Type B pancreatic cell (in vitro differentiated cells): ENCODE measurements around the gene SAT1. TPM values are rescaled to one million over a fixed set of nuclear protein-coding genes. Genes with fewer than 3 reads are reported as not detected.

Experiments
- DNase-seq: peaks from one replicate; pipeline ENCODE4 v3.0.0; 2021; ENCODE audit warnings: mixed read lengths; ENCODE audit not compliant: unreplicated experiment; ENCODE audit errors: extremely low spot score
- H3K27ac Mint-ChIP-seq: 2 replicates; pipeline ENCODE4 v1.8.0; 2021; ENCODE audit warnings: mild to moderate bottlenecking, mixed read lengths
- H3K27me3 Mint-ChIP-seq: 2 replicates; pipeline ENCODE4 v1.8.0; 2021; ENCODE audit warnings: mixed read lengths
- H3K36me3 Mint-ChIP-seq: 2 replicates; pipeline ENCODE4 v1.8.0; 2021; ENCODE audit warnings: mixed read lengths
- H3K4me1 Mint-ChIP-seq: one replicate; pipeline ENCODE4 v1.8.0; 2021; ENCODE audit warnings: mixed read lengths; ENCODE audit not compliant: unreplicated experiment
- H3K4me3 Mint-ChIP-seq: 2 replicates; pipeline ENCODE4 v1.8.0; 2021; ENCODE audit warnings: mild to moderate bottlenecking, mixed read lengths
- H3K9me3 Mint-ChIP-seq: 2 replicates; pipeline ENCODE4 v1.8.0; 2021; ENCODE audit warnings: mixed read lengths
- total RNA-seq: library from RNA; stranded (reverse); gene quantifications from 2 replicates; pipeline ENCODE4 v1.2.1, GENCODE V29; 2021; ENCODE audit warnings: low replicate concordance
- TF ChIP-seq, protein P1 (sequence below): fragments of 200-600 bp; sonication (generic); conservative IDR thresholded peaks from 2 replicates; pipeline ENCODE4 v1.5.0; 2021; ENCODE audit warnings: antibody characterized with exemption, mild to moderate bottlenecking

SAT1 gene
- total RNA-seq, 1 donor from 2014 or later: 440 TPM

DNA sequence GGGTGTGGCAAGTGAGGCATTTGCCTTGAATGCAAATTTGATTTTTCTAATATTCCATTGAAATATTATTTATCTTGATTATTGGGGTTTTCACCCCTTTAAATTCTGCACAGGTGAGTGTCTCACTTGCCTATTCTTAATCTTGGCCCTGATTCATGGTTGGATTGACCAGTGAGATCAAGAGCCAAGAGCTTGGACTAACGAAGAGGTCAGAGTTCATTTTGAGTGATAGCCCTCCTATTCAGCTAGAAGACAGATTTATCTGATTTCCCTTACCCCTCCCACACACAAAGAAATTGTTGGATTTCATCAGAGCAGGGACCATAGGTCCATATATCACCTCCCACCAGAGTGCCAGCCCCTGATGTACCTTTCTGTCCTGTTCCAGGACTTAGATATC lies 28.3 kb upstream of the SAT1 start:
- no peak overlapping the region for H3K4me3 Mint-ChIP-seq
- H3K27me3 Mint-ChIP-seq: no peaks in the 10 kb centered on the region
- DNase-seq: no peak
- no peaks in the 10 kb centered on the region for H3K4me1 Mint-ChIP-seq
- H3K36me3 Mint-ChIP-seq: no peaks in the 10 kb centered on the region
- TF ChIP-seq, protein P1, sequence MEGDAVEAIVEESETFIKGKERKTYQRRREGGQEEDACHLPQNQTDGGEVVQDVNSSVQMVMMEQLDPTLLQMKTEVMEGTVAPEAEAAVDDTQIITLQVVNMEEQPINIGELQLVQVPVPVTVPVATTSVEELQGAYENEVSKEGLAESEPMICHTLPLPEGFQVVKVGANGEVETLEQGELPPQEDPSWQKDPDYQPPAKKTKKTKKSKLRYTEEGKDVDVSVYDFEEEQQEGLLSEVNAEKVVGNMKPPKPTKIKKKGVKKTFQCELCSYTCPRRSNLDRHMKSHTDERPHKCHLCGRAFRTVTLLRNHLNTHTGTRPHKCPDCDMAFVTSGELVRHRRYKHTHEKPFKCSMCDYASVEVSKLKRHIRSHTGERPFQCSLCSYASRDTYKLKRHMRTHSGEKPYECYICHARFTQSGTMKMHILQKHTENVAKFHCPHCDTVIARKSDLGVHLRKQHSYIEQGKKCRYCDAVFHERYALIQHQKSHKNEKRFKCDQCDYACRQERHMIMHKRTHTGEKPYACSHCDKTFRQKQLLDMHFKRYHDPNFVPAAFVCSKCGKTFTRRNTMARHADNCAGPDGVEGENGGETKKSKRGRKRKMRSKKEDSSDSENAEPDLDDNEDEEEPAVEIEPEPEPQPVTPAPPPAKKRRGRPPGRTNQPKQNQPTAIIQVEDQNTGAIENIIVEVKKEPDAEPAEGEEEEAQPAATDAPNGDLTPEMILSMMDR: no peak
- no peak overlapping the region for H3K27ac Mint-ChIP-seq
- no peaks in the 10 kb centered on the region for H3K9me3 Mint-ChIP-seq

DNA sequence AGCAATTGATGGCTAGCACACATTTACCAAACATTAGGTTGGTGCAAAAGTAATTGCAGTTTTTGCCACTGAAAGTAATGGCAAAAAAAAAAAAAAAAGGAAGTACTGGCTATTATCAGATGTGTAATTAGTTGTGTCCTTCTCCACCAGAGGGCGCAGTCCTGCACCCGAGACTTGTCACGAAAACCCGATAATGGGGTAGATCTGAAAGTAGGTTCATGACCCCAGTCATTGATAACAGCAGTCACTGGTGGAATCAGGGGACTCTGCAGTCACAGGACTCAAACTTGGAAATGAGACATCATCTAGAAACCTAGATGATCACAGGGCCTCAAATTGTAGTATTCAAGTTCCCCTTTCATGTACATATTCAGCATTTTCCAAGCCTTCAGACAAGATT lies 26.8 kb upstream of the SAT1 start:
- H3K36me3 Mint-ChIP-seq: no peaks in the 10 kb centered on the region
- H3K9me3 Mint-ChIP-seq: no peaks in the 10 kb centered on the region
- H3K27ac Mint-ChIP-seq: no peak overlapping the region
- H3K4me1 Mint-ChIP-seq: no peaks in the 10 kb centered on the region
- DNase-seq: no peak
- TF ChIP-seq, protein P1: peak; percentile 86
- H3K4me3 Mint-ChIP-seq: no peak overlapping the region
- no peaks in the 10 kb centered on the region for H3K27me3 Mint-ChIP-seq

DNA sequence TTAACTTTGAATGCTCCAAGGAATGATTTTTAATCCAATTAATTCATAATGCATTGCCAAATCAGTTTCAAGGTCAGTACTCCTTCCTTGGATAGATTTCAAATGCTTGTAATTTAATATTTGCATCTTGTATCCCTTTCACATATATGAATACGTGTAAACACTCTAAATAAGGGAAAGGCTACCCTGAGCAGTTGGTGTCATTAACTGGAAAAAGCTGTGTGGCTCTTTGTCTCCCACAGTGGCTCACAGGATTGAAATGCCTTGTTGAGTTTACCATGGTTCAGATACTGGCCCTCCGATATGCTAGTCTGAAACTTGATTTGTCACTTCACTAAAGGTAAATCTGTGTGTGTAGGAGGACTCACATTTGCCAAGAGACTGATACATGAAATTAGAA lies 23.2 kb upstream of the SAT1 start:
- Mint-ChIP-seq H3K27me3 (no peaks in the 10 kb centered on the region), H3K9me3 (no peaks in the 10 kb centered on the region), H3K27ac (no peak overlapping the region), H3K4me1 (peaks cover 4% of the 10 kb centered on the region), H3K36me3 (no peaks in the 10 kb centered on the region), H3K4me3 (no peak overlapping the region)
- no peak for DNase-seq
- TF ChIP-seq, protein P1: no peak

DNA sequence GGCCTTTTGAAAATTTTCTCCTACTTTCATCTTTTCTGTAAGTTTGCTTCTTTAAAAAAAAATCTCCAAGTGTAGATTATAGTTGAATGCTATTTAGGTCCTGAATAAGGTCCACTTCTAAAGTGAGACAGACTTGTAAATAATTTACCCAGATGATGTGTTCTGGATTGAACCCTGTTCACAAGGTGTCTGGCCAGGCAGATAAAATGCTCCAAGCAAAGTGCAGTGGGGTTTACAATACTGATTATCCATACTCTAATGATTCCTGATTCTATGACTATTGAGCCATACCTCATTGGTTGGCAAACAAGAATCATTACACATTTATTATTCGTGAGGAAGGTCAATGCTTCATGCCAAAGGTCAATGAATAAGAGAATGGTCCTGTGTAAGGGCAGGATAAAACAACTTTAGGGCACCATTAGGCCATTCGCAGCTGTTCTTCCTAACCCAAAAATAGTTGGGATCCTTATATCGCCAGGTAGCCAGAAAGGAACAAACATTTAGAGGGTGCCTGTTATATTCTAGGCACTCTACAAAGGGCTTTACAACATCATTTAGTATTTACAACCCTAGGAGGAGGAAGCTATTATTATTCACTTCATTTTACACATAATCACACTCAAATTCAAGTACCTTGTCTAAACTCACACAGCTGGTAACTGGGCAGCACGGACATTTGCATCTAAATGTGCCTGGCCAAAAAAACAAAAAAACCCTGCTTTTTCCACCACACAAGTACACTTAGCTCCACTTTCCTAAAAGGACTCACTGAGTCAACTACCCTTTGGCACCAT lies 18.6 kb upstream of the SAT1 start:
- peaks cover 4% of the 10 kb centered on the region for H3K4me1 Mint-ChIP-seq
- no peak for DNase-seq
- H3K4me3 Mint-ChIP-seq: peak overlapping the region; percentile 7
- H3K27ac Mint-ChIP-seq: no peak overlapping the region
- H3K9me3 Mint-ChIP-seq: no peaks in the 10 kb centered on the region
- no peaks in the 10 kb centered on the region for H3K27me3 Mint-ChIP-seq
- TF ChIP-seq, protein P1: no peak
- H3K36me3 Mint-ChIP-seq: no peaks in the 10 kb centered on the region

DNA sequence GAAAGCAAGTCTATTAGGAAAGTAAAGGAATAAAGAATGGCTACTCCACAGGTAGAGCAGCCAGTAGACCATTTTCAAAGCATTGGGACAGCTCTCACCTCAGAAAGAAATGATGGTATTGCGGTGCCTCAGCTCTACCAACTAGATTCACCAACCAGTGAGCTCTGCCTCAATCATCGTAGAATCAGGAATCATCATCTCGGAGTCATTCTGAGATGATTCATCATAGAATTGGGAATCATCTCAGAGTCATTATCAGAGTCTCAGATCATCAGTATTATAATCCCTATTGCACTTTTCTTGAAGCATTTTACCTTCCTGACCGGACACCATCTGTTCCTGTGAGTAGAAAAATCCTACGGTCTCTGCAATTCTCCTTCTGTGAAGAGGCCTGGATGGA lies 17.5 kb upstream of the SAT1 start:
- no peak for DNase-seq
- peaks cover 4% of the 10 kb centered on the region for H3K4me1 Mint-ChIP-seq
- TF ChIP-seq, protein P1: no peak
- H3K27ac Mint-ChIP-seq: no peak overlapping the region
- no peaks in the 10 kb centered on the region for H3K9me3 Mint-ChIP-seq
- H3K27me3 Mint-ChIP-seq: no peaks in the 10 kb centered on the region
- no peaks in the 10 kb centered on the region for H3K36me3 Mint-ChIP-seq
- H3K4me3 Mint-ChIP-seq: no peak overlapping the region
